Esophagus muscularis mucosa (tissue), 4 donors: Measurements from ENCODE around the gene CDC20. TPM values are rescaled to one million over a fixed set of nuclear protein-coding genes. Genes with fewer than 3 reads are reported as not detected.
"Not testable (repeated sequence)": the region's sequence is repeated elsewhere in the genome, so short reads cannot be mapped to it uniquely, and the experiment has no call there.

Experiments used
- DNase-seq: peaks from one replicate; pipeline ENCODE4 v3.0.0-alpha.2; 2017; ENCODE audit errors: extremely low spot score
- H3K27ac ChIP-seq, 4 donors: fragments of 200-600 bp; sonication (generic); replicated peaks in 1 of 4; 1 replicate in 3 of 4; 2 replicates in 1 of 4; pipeline ENCODE4 v1.5.1; 2016 to 2019; ENCODE audit warnings: mild to moderate bottlenecking in 1 of 4
- H3K27me3 ChIP-seq, 4 donors: fragments of 200-600 bp; sonication (generic); one replicate each; pipeline versions ENCODE4 v1.5.1 to v1.6.0; 2016 to 2019
- H3K36me3 ChIP-seq, 4 donors: fragments of 200-600 bp; sonication (generic); one replicate each; pipeline ENCODE4 v1.5.1; 2016 to 2019
- H3K4me1 ChIP-seq, 4 donors: fragments of 200-600 bp; sonication (generic); one replicate each; pipeline ENCODE4 v1.5.1; 2016 to 2019
- H3K4me3 ChIP-seq, 4 donors: fragments of 200-600 bp; sonication (generic); 1 replicate in 2 of 4; 2 replicates in 2 of 4; pipeline ENCODE4 v1.5.1; 2016 to 2019; ENCODE audit warnings: mild to moderate bottlenecking in 4 of 4, moderate library complexity in 1 of 4
- H3K9me3 ChIP-seq, 4 donors: fragments of 200-600 bp; sonication (generic); 1 replicate in 3 of 4; 2 replicates in 1 of 4; pipeline ENCODE4 v1.5.1; 2016 to 2019
- EP300 ChIP-seq: sonication (generic); formaldehyde crosslinking; IDR thresholded peaks from one replicate; pipeline ENCODE4 v1.6.1; 2017; ENCODE audit warnings: antibody characterized with exemption
- POLR2A ChIP-seq: fragments of 450-650 bp; IDR thresholded peaks from one replicate; pipeline ENCODE4 v1.6.1; 2017; ENCODE audit warnings: antibody characterized with exemption, moderate library complexity, mild to moderate bottlenecking, low read depth
- POLR2AphosphoS5 ChIP-seq, 2 donors: sonication (generic); formaldehyde crosslinking; IDR thresholded peaks; one replicate each; pipeline ENCODE4 v1.6.1; 2017; ENCODE audit warnings: antibody characterized with exemption in 2 of 2
- WGBS: methylation state at CpG from one replicate; pipeline ENCODE4 v1.1.5; 2018; 5-methylcytosine and 5-hydroxymethylcytosine counted together
- intact Hi-C: fragments of 100-400 bp; cut with DNase I; formaldehyde crosslinking; loops from one replicate; pipeline ENCODE4 v1.15.1; 2023
- total RNA-seq, 4 donors: library from RNA; depleted of rRNA; stranded (reverse); fragments of >200 nt; gene quantifications; one replicate each; pipeline versions ENCODE4 v1.1.0 to v1.2.1, GENCODE V29; 2016
- TF ChIP-seq, protein P1 (sequence below), 3 experiments: fragments of 200-600 bp in 2 of 3; fragments of 450-650 bp in 1 of 3; sonication (generic) in 2 of 3; IDR thresholded peaks; one replicate each; pipeline ENCODE4 v1.5.1; 2017 to 2019; ENCODE audit warnings: antibody characterized with exemption in 3 of 3, mild to moderate bottlenecking in 2 of 3, moderate library complexity in 1 of 3

The CDC20 gene
- total RNA-seq, 4 donors from 2014 or later: 0.42 to 1.7 TPM; not detected in 2

DNA sequence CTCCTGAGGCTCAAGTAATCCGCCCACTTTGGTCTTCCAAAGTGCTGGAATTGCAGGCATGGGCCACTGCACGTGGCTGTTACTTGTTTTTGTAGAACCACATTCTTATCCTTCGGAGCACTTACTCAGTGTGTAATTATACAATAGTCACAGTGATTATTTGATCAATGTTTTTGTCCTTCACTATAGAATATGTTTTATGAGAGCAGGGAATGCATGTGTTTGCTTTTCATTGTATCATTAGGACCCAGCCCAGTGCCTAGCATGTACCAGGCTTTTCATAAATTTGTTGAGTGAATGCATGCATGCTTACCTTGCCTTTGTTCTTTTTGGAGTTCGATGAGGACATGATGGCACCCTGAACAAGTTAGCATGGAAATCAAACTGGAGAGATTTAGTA, 36.7 kb downstream of the CDC20 start:
- H3K4me3 ChIP-seq: no peak overlapping the region
- WGBS: 91% methylated on average over 4 of the region's 4 CpGs
- H3K36me3 ChIP-seq: peaks cover 0 to 5% (median 0%) of the 10 kb centered on the region in 4 donors
- no peak overlapping the region for H3K27ac ChIP-seq
- no peaks in the 10 kb centered on the region for H3K9me3 ChIP-seq
- H3K27me3 ChIP-seq: no peaks in the 10 kb centered on the region
- intact Hi-C loops: no loop called here
- peaks cover 8 to 23% (median 19%) of the 10 kb centered on the region in 4 donors for H3K4me1 ChIP-seq
- TF ChIP-seq POLR2AphosphoS5 (IDR thresholded peaks at IDR 0.05): no peak
- no peak for TF ChIP-seq POLR2A
- TF ChIP-seq EP300: no peak
- TF ChIP-seq, protein P1, sequence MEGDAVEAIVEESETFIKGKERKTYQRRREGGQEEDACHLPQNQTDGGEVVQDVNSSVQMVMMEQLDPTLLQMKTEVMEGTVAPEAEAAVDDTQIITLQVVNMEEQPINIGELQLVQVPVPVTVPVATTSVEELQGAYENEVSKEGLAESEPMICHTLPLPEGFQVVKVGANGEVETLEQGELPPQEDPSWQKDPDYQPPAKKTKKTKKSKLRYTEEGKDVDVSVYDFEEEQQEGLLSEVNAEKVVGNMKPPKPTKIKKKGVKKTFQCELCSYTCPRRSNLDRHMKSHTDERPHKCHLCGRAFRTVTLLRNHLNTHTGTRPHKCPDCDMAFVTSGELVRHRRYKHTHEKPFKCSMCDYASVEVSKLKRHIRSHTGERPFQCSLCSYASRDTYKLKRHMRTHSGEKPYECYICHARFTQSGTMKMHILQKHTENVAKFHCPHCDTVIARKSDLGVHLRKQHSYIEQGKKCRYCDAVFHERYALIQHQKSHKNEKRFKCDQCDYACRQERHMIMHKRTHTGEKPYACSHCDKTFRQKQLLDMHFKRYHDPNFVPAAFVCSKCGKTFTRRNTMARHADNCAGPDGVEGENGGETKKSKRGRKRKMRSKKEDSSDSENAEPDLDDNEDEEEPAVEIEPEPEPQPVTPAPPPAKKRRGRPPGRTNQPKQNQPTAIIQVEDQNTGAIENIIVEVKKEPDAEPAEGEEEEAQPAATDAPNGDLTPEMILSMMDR (IDR thresholded peaks at IDR 0.05): no peak
- DNase-seq: no peak

DNA sequence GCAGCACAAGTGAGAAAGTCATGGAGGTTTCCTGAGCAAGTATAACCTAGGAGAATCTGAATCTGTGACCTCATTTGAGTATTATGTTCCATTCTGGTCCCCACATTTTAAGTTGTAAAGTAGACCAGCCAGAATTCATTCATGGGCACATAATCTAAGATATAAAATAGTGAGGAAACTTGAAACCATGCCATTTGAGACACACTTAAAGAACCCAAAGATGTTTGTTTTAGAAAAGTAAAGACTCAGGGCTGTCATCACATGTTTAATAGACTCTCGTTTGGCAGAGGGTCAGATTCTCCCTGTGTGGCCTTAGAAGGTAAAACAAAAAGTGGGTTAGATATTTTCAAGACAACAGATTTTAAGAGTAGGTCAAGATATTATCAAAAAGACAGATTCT, 37.3 kb downstream of the CDC20 start:
- intact Hi-C loops: no loop called here
- peaks cover 0 to 5% (median 0%) of the 10 kb centered on the region in 4 donors for H3K36me3 ChIP-seq

DNA sequence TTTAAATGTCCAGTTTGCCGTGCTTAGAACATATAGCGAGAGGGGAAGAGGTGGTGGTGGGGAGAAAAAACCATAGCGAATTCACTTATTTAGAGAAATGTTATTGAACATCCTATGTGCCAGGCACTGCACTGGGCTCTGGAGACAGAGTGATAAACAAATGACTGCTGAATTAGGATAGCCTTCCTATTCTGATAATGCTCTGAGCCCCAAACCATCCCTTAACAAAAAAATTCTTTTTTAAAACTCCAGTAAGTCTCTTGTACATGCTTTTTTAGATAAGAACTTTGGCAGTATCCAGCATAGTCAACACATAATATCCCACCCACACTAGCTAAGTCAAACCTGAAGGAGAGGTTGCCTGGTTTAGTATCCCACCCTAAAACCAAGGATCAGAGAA, 39.4 kb downstream of the CDC20 start:
- no peak overlapping the region for H3K4me3 ChIP-seq
- H3K36me3 ChIP-seq: peaks cover 3 to 9% (median 7%) of the 10 kb centered on the region in 4 donors
- no peaks in the 10 kb centered on the region for H3K9me3 ChIP-seq
- no peak overlapping the region for H3K27ac ChIP-seq
- intact Hi-C loops: no loop called here
- 97% methylated on average over 3 of the region's 3 CpGs for WGBS
- H3K27me3 ChIP-seq: no peaks in the 10 kb centered on the region
- TF ChIP-seq POLR2AphosphoS5 (IDR thresholded peaks at IDR 0.05) (no peak), POLR2A (no peak), EP300 (no peak)
- TF ChIP-seq, protein P1 (IDR thresholded peaks at IDR 0.05): no peak
- H3K4me1 ChIP-seq: peaks cover 0 to 11% (median 8%) of the 10 kb centered on the region in 4 donors
- no peak for DNase-seq

More for the DNA sequence above, 37.3 kb downstream of the CDC20 start:
- WGBS: 38% methylated on average over 1 of the region's 1 CpG
- peaks cover 3 to 17% (median 14%) of the 10 kb centered on the region in 4 donors for H3K4me1 ChIP-seq
- no peak for DNase-seq
- no peak overlapping the region for H3K27ac ChIP-seq
- H3K9me3 ChIP-seq: no peaks in the 10 kb centered on the region
- TF ChIP-seq POLR2AphosphoS5 (IDR thresholded peaks at IDR 0.05): no peak
- TF ChIP-seq POLR2A: no peak
- H3K4me3 ChIP-seq: no peak overlapping the region
- H3K27me3 ChIP-seq: no peaks in the 10 kb centered on the region

DNA sequence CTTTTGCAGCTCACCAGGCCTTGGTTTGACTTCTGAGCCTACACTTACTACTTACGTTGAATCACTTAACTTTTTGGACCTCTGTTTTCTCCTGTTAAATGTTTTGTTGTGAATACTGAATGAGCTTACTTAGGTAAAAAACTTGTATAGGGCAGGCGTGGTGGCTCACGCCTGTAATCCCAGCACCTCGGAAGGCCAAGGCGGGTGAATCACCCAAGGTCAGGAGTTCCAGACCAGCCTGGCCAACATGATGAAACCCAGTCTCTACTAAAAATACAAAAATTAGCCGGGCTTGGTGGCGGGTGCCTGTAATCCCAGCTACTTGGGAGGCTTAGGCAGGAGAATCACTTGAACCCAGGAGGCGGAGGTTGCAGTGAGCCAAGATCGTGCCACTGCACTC, 41.7 kb downstream of the CDC20 start:
- H3K9me3 ChIP-seq, DNase-seq, H3K4me3 ChIP-seq, intact Hi-C loops, H3K27me3 ChIP-seq, H3K27ac ChIP-seq: not testable (repeated sequence)
- Histone ChIP-seq H3K36me3 (peaks cover 25 to 30% (median 26%) of the 10 kb centered on the region in 4 donors), H3K4me1 (peaks cover 5 to 12% (median 8%) of the 10 kb centered on the region in 4 donors)
- WGBS: 97% methylated on average over 9 of the region's 9 CpGs

DNA sequence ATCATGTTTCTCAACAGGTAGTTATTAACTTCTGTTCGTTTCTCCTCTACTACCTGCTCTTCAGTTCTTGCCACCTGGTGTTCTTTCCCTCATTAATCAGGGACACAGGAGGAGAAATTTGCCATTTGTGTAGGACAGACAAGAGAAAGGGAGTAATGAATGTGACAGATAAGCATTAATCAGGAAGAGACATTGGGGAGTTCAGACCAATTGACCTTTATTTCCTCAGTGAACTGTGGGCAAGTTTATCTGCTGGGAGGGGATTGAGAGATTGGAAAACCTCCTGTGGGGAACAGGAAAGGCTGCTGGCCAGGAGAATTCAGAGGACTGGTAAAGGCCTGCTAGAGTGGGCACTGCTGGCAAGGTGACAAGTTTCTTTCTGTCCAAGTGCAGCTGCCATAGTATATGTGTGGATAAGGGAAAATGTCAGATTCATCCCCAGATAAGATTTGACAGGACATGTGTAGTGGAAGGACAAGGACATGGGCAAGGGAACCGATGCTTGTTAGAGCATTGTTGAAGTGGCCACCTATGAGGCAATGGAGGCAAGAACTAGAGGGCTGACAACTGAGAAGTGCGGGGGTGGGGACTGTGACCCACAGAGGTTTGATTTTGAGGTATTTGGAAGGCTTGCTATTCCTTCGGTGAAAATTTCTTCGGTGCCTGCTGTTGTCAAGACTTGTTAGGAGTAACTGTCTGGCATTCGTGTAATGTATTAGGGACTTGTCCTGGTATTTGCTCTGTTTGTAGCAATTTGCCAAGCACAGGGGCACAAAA, 43.5 kb downstream of the CDC20 start:
- WGBS: 88% methylated on average over 6 of the region's 6 CpGs
- H3K4me3 ChIP-seq: no peak overlapping the region
- H3K27me3 ChIP-seq: no peaks in the 10 kb centered on the region
- H3K9me3 ChIP-seq: no peaks in the 10 kb centered on the region
- TF ChIP-seq POLR2AphosphoS5 (IDR thresholded peaks at IDR 0.05): no peak
- TF ChIP-seq EP300: no peak
- no peak for TF ChIP-seq POLR2A
- TF ChIP-seq, protein P1 (IDR thresholded peaks at IDR 0.05): no peak
- no peak overlapping the region for H3K27ac ChIP-seq
- H3K4me1 ChIP-seq: peaks cover 0 to 9% (median 1%) of the 10 kb centered on the region in 4 donors
- DNase-seq: no peak
- intact Hi-C loops: no loop called here
- peaks cover 43 to 49% (median 45%) of the 10 kb centered on the region in 4 donors for H3K36me3 ChIP-seq

DNA sequence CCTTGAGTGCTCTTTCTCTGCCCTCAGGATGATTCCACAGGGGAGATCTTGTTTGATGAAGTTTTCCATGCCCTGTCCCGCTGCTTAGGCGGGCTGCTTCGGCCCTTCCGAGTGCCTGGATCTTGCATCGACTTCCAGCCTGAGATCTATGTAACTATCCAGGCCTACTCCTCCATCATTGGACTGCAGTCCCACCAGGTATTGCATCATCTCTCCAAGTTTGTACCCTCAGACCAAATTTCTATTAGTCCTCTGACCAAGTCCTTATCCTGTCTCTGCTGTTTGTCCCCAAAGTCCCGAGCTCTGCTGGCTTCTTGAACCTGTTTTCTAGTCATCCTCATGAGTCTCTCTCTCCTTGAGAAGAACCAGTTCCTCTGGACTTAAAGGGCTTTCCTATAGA, 45.6 kb downstream of the CDC20 start:
- intact Hi-C loops: no loop called here
- no peaks in the 10 kb centered on the region for H3K27me3 ChIP-seq
- DNase-seq: no peak
- TF ChIP-seq, protein P1 (IDR thresholded peaks at IDR 0.05): no peak
- TF ChIP-seq EP300 (no peak), POLR2AphosphoS5 (IDR thresholded peaks at IDR 0.05) (no peak), POLR2A (no peak)
- H3K4me1 ChIP-seq: peaks cover 0 to 9% (median 1%) of the 10 kb centered on the region in 4 donors
- H3K27ac ChIP-seq: no peak overlapping the region
- WGBS: 100% methylated on average over 5 of the region's 6 CpGs
- no peak overlapping the region for H3K4me3 ChIP-seq
- H3K9me3 ChIP-seq: no peaks in the 10 kb centered on the region
- peaks cover 61 to 70% (median 63%) of the 10 kb centered on the region in 4 donors for H3K36me3 ChIP-seq
